EL (cell line): Measurements from ENCODE around the gene CHST14.
A peak's percentile ranks its signal among the peaks of the same experiment; 100 is the strongest.

Experiments
- DNase-seq: peaks from one replicate; pipeline ENCODE4 v3.0.0-alpha.2; 2016

Gene CHST14

DNA sequence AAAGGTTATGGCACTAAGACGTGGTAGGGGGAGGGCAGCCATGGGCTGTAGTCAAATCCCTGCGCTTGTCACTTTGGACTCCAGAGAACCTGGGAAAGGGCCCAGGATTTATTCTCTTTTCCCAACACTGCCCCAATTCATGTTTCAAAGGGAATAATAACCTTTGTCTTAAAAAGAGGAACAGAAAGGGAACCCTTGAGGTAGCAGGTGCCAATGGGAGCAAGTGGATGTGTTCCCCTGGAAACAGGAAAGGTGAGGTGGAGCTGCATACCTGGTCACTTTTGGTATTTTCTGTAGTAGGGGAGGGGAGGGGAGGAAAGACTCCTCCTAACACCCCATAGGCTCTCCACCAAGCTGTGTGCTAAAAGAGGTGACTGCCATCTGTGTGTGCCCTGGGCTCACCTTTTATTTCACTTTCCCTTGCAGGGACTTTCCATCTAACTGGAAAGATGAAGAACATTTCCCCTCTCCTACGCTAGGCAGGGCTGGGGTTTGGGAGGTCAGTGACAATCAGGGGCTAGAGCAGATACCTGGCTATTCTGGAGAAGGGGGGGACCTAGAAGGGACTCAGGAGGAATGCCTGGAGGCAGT is 6.1 kb upstream of the CHST14 start:
- no peak for DNase-seq

DNA sequence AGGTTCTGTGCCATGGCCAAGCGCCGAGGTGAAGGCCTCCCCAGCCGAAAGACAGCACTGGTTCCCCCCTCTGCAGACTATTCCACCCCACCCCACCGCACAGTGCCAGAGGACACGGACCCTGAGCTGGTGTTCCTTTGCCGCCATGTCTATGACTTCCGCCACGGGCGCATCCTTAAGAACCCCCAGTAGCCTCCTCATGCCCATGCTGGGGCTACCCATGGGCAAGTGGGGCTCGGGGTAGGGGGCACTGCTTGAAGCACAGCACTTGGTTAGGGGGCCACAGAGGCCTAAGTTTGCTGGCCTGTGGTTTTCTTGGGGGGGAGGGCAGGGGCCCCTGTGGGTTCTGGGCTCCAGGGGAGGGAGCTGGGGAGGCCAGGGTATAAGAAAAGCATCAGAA is 4.8 kb upstream of the CHST14 start:
- no peak for DNase-seq

DNA sequence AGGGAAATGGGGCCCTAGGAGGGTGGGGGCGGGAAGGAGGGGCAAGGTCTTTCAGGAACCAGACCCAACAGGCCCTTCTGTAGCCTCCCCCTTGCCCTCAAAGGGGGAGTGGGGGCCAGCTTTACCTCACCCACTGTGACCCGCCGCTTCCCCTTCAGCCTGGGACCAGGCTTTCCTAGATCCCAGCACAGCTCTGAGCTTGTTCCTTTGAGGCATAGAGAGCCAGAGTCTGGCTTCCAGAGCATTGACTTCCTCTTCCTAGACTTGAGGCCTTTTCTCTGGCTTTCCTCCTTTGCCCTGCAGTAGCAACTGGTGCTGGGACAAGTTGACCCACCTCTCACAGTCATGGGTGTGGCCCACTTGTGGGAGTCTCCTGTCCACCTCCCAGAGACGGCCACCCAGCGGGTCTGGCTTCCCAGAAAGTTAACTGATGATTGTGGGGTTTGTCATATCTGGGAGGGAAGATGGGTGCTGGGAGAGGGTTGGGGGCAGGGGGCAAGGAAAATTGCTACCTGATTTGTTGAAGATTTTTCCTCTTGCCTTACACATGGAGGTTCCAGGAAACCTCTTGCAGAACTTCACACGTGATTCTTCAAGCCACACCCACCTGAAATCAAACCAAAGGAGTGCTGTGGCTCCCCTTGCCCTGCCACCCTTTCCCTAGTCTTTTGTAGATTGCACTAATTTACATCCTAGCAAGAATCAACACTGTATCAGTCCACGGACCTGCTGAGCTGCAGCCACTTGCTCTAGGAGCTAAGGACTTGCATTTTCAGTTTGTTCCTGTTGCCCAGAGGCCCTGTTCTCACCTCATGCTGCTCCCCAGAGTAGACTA is 4.1 kb upstream of the CHST14 start:
- DNase-seq: no peak

DNA sequence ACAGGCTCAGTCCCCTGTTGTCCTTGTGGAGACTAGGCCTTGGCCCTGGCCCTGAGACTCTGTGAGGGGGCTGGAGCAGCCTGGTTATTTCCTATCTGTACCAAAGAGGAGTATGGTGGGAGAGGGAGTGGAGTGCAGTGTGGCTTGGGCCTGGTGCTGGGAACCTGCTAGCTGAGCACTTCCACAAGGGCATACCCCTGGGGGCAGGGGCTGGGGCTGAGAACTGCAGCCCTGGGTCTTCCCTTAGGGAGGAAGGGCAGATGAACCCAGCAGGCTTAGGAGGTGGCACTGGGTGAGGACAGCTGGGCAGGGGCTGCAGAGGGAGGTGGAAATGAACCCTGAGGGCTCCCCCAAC is 3.5 kb upstream of the CHST14 start:
- no peak for DNase-seq

DNA sequence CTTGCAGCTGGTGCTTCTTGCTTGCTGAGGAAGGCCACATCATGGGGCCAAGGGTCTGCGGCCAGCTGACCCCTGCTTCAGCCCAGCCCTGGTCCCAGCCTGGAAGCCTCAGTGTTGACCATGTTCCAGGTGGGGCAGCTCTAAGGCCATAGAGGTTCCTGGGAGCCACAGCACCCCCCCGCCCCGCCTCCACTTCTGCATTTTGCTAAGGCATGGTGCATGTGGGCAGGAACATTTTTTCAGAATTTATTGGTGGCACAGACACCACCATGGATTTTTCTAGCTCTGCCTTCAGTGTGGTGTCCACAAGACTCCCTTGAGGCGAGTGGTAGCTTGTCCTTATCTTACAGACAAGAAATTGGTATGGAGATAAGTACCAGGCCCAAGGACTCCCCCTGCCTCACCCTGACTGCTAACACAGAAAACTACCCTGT is 1.9 kb upstream of the CHST14 start:
- DNase-seq: no peak

DNA sequence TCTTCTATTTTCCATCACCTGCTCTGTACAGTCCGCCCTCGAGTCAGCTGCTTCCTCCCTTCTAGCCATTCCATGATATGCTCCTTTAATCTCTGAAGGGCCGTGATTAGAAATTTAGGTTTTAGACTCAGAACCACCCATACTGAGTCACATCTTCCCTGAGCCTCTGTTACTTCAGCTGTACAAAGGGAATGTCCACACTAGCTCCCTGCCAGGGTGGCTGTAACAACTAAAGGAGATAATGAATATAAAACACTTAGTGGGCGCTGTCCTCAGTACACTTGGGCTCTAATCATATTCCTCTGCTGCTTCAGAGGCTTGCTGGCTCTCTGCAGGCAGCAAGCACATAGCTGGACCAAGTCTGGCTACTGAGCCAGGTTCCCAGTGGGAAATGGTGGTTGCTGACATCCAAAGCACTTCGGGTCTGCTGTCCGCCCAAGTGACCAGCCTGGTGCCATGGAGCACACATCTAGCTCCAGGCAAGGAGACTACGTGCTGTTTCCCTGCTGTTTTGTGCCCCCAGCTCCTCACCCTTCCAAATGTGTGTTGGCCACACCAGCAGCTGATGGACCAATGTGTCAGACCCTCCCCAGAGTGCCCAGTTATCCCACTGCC is 901 bp upstream of the CHST14 start:
- peak; percentile 6 for DNase-seq

DNA sequence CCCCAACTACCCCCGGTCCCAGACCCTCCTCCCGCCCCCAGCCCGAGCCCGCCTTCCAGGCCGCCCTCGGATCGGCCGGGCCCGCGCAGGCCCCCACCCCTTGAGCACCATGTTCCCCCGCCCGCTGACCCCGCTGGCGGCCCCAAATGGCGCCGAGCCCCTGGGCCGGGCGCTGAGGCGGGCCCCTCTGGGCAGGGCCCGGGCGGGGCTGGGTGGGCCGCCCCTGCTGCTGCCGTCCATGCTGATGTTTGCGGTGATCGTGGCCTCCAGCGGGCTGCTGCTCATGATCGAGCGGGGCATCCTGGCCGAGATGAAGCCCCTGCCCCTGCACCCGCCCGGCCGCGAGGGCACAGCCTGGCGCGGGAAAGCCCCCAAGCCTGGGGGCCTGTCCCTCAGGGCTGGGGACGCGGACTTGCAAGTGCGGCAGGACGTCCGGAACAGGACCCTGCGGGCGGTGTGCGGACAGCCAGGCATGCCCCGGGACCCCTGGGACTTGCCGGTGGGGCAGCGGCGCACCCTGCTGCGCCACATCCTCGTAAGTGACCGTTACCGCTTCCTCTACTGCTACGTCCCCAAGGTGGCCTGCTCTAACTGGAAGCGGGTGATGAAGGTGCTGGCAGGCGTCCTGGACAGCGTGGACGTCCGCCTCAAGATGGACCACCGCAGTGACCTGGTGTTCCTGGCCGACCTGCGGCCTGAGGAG is 472 bp downstream of the CHST14 start:
- peak; percentile 22 for DNase-seq

DNA sequence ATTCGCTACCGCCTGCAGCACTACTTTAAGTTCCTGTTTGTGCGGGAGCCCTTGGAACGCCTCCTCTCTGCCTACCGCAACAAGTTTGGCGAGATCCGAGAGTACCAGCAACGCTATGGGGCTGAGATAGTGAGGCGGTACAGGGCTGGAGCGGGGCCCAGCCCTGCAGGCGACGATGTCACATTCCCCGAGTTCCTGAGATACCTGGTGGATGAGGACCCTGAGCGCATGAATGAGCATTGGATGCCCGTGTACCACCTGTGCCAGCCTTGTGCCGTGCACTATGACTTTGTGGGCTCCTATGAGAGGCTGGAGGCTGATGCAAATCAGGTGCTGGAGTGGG is 995 bp downstream of the CHST14 start:
- DNase-seq: peak; percentile 38

DNA sequence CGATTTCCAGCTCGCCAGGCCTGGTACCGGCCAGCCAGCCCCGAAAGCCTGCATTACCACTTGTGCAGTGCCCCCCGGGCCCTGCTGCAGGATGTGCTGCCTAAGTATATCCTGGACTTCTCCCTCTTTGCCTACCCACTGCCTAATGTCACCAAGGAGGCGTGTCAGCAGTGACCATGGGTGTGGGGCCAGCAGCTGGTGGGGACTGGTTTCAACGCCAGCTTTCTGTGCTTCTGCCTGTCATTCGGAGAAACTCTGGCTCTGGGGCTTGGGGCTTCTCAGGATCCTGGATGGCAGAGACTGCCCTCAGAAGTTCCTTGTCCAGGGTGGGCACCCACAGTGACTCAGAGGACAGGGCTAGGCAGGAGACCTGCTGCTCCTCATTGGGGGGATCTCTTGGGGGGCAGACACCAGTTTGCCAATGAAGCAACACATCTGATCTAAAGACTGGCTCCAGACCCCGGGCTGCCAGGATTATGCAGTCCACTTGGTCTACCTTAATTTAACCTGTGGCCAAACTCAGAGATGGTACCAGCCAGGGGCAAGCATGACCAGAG is 1.5 kb downstream of the CHST14 start:
- no peak for DNase-seq

DNA sequence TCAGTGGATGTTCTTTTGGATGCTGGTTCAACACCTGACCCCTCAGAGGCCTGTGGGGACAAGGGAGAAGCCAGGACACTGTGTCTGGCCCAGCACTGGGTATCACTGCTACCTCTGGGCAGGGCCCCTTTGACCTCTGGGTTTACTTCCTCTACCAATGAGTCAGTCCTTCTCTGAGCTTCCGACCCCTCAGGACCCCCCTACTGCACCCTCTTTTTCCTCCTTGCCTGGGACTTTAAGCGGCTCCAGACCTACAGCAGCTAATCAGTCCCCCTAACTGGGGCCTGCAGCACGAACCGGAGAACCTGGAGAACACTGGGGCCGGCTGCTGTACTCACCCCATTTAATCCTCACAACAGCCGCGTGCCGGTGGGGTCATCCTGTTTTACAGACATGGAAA is 3.8 kb downstream of the CHST14 start:
- no peak for DNase-seq

DNA sequence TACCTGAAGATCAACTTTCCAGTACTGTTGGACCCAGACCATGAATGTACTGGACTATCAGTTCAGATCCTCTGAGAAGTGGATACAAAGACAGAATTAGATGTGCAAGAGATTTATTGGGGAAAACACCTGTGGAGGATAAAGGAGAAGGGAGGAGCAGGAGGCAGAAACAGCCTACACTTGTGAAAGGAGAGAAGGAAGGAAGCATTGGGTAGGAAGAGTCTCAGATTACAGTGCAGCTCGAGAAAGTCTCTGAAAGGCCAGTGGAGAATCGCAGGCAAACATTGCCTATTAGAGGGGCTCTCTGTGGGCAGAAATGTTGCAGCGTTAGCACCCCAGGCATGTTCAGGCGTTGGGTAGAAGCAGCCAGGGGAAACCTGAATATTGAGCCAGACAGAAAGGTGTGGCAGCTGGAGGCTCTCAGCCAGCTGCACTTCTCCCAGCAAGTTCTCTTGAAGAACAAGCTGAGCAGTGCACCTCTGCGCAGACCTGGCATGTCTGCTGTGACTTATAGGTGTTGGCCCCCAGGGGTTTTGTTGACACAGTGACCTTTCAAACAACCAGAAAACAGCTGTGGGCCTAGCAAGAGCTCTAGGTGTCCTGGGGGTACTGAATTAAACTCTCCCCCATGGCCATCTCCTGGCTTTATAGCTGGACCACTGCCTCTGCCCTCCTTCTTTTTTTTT is 7.0 kb downstream of the CHST14 start:
- no peak for DNase-seq

DNA sequence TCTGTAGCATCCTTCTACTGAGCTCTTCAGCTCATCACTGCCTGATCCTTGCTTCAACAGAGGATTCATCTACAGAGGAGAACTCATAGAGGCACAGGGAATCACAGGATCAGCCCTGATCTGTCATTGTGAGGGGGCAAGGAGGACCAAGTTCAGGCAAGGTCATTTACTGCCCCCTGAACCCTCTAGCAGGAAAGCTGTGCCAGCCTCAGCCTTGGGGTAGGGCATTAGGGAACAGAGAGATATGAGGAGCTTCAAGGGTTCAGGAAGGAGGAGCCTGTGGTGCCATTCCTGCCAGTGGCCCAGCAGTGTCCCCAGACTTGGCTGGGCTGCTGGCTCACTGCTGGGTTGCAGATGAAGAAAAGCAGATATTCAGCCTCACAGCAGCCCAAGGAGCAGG is 8.2 kb downstream of the CHST14 start:
- DNase-seq: no peak

DNA sequence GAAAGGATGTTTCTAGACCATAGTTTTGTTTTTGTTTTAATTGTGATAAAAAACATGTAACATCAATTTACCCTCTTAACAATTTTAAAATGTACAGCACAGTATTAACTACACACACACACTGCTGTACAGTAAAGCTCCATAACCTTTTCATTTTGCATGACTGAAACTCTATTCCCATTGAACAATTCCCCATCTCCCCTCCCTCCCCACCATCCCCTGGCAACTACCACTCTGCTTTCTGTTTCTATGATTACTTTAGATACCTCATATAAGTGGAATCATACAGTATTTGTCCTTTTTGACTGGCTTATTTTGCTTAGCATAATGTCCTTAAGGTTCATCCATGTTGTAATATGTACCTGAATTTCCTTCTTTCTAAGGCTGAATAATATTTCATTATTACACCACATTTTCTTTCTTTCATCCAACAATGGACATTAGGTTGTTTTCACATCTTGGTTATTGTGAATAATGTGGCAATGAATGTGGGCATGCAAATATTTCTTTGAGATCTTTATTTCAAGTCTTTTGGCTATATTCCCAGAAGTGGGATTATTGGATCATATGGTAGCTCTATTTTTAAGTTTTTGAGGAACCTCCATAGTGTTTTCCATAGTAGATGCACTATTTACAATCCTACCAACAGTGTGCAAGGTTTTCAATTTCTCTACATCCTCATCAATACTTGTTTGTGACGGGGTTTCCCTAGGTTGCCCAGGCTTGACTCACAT is 10.7 kb downstream of the CHST14 start:
- DNase-seq: no peak

DNA sequence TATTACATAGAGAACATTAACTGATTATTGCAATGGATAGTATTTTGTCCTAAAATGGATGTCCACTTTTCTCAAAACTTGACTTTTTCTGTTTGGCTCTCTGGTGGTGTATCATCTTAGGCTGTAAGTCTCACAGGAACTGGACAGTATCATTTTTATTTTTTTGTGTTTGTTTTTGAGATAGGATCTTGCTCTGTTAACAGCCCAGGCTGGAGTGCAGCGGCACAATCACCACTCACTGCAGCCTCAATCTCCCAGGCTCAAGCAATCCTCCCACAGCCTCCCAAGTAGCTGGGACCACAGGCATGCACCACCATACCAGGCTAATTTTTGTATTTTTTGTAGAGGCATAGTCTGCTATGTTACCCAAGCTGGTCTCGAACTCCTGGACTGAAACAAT is 13.1 kb downstream of the CHST14 start:
- DNase-seq: no peak

DNA sequence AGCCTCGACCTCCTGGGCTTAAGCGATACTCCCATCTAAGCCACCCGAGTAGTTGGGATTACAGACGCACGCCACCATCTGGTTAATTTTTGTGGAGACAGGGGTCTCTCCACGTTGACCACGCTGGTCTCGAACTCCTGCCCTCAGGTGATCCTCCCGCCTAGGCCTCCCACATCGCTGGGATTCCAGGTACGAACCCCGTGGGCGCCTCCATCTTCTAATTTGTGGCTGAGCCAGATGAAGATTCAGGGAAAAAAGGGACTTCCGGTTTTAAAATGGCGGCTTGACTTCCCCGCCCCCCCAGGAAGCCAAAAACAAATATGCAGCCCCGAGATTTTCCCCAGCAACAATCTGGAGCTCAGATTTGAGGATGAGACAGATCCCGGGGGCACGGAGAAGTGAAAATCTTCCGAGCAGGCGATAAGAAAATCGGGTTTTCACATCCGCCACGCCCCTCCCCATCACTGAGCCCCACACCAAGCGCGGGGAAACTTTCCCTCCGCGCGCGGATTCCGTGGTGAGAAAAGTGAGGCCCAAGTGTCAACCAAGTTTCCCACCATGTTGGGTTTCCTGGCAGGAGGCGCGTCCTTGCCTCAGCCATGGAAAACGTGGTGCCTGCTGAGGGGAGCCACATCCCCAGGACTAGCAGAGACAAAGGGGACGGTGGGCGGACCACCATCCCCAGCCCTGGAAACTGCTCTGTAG is 15.4 kb downstream of the CHST14 start:
- DNase-seq: no peak

DNA sequence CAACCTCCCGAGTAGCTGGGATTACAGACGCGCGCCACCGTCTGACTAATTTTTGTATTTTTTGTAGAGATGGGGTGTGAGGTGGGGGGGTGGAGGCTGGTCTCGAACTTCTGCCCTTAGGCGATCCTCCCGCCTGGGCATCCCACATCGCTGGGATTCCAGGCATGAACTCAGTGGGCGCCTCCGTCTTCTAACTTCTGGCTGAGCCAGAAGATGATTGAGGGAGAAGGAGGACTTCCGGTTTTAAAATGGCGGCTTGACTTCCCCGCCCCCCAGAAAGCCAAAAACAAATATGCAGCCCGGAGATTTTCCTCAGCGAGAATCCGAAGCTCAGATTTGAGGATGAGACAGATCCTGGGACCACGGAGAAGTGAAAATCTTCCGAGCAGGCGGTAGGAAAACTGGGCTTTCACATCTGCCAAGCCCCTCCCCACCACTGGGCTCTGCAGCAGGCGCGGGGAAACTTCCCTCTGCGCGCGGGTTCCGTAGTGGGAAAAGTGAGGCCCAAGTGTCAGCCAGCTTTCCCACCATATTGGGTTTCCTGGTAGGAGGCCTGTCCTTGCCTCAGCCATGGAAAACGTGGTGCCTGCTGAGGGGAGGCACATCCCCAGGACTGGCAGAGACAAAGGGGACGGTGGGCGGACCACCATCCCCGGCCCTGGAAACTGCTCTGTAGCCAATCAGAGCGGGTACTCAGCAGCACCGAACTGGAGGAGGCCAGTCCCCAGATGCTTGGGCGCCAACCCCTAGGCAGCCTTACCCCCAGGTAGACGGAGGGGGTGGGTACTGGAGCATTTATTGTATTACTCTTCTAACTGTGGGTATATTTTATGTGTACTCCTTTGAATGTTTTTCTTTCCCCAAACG is 17.3 kb downstream of the CHST14 start:
- DNase-seq: no peak

DNA sequence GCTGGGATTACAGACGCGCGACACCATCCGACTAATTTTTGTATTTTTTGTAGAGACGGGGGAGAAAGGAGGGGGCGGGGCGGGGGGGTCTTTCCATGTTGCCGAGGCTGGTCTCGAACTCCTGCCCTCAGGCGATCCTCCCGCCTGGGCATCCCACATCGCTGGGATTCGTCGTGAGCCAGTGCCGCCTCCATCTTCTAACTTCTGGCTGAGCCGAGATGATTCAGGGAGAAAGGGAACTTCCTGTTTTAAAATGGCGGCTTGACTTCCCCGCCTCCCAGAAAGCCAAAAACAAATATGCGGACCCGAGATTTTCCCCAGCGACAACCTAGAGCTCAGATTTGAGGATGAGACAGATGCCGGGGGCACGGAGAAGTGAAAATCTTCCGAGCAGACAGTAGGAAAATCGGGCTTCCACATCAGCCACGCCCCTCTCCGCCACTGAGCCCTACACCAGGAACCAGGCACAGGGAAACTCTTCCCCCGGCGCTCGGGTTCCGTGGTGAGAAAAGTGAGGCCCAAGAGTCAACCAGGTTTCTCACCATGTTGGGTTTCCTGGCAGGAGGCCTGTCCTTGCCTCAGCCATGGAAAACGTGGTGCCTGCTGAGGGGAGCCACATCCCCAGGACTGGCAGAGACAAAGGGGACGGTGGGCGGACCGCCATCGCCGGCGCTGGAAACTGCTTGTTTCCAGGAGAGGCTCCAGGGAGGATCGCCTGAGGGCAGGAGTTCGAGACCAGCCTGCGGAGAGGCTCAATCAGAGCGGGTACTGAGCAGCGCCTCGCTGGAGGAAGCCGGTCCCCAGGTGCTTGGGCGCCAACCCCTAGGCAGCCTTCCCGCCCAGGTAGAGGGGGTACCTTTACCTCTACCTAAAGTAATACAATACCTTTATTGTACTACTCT is 18.7 kb downstream of the CHST14 start:
- no peak for DNase-seq

DNA sequence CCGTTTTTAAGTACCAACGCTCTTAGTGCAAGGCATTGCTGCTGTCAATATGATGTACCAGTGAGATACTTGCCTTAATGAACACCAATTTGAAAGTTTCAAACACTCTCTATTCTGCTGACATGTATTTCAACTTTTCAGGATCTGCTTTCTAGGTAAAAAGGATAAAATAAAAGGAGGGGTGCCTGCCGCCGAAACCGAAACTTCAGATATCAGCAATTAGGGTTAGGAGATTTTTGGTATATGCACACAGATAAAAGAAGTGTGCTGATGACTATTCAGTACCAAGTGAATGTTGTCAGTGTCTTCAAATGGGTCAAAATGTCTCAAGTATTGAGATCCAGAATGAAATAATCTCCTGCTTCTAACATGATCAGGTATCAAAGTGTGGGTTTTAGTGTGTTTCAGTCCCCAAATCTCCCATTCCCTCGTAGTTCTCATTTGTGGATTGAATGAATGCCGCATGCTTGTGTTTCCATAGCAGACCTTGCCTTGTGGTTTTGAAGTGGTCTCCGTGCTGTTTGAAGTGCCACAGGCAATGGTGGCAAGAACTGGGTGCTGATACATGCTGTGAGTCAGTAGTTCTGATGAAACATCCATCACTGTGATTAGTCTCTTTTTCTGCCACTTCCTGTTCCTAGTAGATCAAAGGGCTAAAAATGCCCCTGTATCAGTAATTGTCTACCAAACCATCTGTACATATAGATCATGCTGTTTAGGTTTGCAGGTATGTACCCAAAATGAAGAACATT is 22.5 kb downstream of the CHST14 start:
- DNase-seq: peak; percentile 55

DNA sequence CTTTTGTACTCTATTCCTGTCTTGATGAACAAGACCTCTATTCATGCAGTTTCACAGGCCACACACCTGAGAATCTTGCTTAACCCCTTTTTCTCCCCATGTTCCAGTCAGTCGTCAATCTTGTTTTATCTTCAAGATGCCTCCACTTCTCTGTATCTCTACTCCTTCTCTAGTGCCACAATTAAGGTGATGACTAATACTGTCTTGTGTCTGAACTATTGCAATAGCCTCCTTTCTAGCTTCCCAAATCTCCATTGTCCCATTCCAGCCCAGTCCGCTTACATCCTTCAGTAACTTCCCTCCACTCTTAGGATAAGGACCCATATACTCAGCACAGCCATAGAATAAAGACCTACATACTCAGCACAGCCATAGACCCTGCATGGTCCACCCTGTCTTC is 24.7 kb downstream of the CHST14 start:
- no peak for DNase-seq
